Measurements from ENCODE around the gene GPR87.

GPR87 gene

GRCh38 chr3:151309566-151309965, 7.1 kb downstream of the GPR87 start:
- H3K4me3 ChIP-seq (ENCODE audit: low read depth, low read length), result no peak overlapping the region
- TF ChIP-seq CTCF (IDR thresholded peaks at IDR 0.05; ENCODE audit: low read depth, low read length), result no peak

- H3K4me3 ChIP-seq (ENCODE audit: low read depth, low read length), result no peak overlapping the region
- TF ChIP-seq CTCF (IDR thresholded peaks at IDR 0.05; ENCODE audit: low read depth, low read length), result no peak
These were observed 8.8 kb downstream of the GPR87 start for GRCh38 chr3:151307583-151308488.

- no peak overlapping the region for H3K4me3 ChIP-seq (ENCODE audit: low read depth, low read length)
- no peak for TF ChIP-seq CTCF (IDR thresholded peaks at IDR 0.05; ENCODE audit: low read depth, low read length)
These were observed 9.5 kb downstream of the GPR87 start for GRCh38 chr3:151307131-151307530.

- H3K4me3 ChIP-seq (ENCODE audit: low read depth, low read length), result no peak overlapping the region
- no peak for TF ChIP-seq CTCF (IDR thresholded peaks at IDR 0.05; ENCODE audit: low read depth, low read length)
These were observed 10.3 kb downstream of the GPR87 start for GRCh38 chr3:151306168-151306810.

- no peak for TF ChIP-seq CTCF (IDR thresholded peaks at IDR 0.05; ENCODE audit: low read depth, low read length)
- no peak overlapping the region for H3K4me3 ChIP-seq (ENCODE audit: low read depth, low read length)
These were observed 10.9 kb downstream of the GPR87 start for GRCh38 chr3:151305775-151306151.

GRCh38 chr3:151305060-151305774, 11.4 kb downstream of the GPR87 start:
- no peak overlapping the region for H3K4me3 ChIP-seq (ENCODE audit: low read depth, low read length)
- no peak for TF ChIP-seq CTCF (IDR thresholded peaks at IDR 0.05; ENCODE audit: low read depth, low read length)

Data from WI38 (cell line).